C4-2B (cell line): Measurements from ENCODE around the gene UGT1A8.

Experiments
- ZFX ChIP-seq: fragments of 450-650 bp; IDR thresholded peaks from 2 replicates; pipeline ENCODE4 v1.6.1; 2017
- TF ChIP-seq, protein P1 (sequence below): fragments of 450-650 bp; conservative IDR thresholded peaks from 2 replicates; pipeline ENCODE4 v1.5.1; 2017; ENCODE audit warnings: mild to moderate bottlenecking

- TF ChIP-seq, protein P1, sequence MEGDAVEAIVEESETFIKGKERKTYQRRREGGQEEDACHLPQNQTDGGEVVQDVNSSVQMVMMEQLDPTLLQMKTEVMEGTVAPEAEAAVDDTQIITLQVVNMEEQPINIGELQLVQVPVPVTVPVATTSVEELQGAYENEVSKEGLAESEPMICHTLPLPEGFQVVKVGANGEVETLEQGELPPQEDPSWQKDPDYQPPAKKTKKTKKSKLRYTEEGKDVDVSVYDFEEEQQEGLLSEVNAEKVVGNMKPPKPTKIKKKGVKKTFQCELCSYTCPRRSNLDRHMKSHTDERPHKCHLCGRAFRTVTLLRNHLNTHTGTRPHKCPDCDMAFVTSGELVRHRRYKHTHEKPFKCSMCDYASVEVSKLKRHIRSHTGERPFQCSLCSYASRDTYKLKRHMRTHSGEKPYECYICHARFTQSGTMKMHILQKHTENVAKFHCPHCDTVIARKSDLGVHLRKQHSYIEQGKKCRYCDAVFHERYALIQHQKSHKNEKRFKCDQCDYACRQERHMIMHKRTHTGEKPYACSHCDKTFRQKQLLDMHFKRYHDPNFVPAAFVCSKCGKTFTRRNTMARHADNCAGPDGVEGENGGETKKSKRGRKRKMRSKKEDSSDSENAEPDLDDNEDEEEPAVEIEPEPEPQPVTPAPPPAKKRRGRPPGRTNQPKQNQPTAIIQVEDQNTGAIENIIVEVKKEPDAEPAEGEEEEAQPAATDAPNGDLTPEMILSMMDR, result no peak
- no peak for TF ChIP-seq ZFX
These were observed 178.8 kb downstream of the UGT1A8 start for GRCh38 chr2:233796254-233796653.
